RWPE1 (cell line): ENCODE measurements around the gene NINJ2.

Experiments used
- CTCF ChIA-PET: fragments of 350-600 bp; sonication (Branson Sonifier 250); formaldehyde crosslinking; extraction: SDS; loops from one replicate; lab custom pipeline; 2021; lab: Yijun Ruan, JAX
- POLR2A ChIA-PET: fragments of 400-600 bp; formaldehyde crosslinking; extraction: SDS; loops from one replicate; lab custom pipeline; 2020; ENCODE audit warnings: antibody characterized with exemption; ENCODE audit not compliant: low non-redundant PET; lab: Yijun Ruan, JAX
- DNase-seq: peaks from one replicate; pipeline ENCODE4 v3.0.0; 2012; ENCODE audit warnings: low spot score
- H3K27ac ChIP-seq: fragments of 450-650 bp; 2 replicates; pipeline ENCODE4 v1.5.1; 2017
- TF ChIP-seq, protein P1 (sequence below): fragments of 450-650 bp; conservative IDR thresholded peaks from 2 replicates; pipeline ENCODE4 v1.5.1; 2017; ENCODE audit warnings: low read depth, mild to moderate bottlenecking

NINJ2 gene

DNA sequence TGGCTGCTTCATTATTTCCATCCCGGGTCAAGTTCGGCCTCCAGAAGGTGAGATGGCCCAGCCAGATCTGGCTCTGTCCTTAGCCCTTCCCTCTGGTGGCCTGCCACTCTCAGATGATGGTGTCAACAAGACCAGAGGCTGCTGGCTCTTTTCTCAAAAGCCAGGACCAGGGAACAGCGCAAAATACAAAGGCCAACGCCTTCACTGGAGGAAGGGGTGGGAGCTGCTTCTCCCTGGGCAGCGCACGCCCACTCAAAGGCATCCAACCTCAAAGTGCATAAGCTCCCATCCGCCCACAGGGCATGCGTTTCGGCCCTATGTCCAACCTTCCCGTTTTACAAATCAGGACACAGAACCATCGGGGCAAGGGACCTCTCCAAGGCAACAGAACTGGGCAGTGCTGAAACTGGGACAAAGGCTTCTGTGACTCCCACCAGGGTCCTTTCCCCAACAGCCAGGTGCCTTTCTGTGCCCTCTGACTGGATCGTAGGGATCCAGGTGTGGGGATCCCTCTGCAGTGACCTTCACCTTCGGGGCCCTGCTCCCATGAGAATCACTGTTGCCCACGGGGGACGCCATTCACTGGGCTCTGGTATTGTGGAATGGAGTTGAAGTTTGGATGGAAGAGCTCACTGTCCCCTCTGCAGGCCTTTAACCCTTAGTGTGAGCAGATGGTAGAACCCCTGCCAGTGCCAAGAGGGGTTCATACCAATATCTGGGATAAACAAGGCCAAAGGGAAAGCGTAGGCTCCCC is 76.8 kb downstream of the NINJ2 start:
- ChIA-PET CTCF (interaction anchor here (0.7 to 1.7 kb wide), 2 partner anchors 10 to 207 kb away, joined by 3 to 5 read pairs; no protein-coding TSS in a partner anchor), POLR2A (no interaction called here)
- TF ChIP-seq, protein P1, sequence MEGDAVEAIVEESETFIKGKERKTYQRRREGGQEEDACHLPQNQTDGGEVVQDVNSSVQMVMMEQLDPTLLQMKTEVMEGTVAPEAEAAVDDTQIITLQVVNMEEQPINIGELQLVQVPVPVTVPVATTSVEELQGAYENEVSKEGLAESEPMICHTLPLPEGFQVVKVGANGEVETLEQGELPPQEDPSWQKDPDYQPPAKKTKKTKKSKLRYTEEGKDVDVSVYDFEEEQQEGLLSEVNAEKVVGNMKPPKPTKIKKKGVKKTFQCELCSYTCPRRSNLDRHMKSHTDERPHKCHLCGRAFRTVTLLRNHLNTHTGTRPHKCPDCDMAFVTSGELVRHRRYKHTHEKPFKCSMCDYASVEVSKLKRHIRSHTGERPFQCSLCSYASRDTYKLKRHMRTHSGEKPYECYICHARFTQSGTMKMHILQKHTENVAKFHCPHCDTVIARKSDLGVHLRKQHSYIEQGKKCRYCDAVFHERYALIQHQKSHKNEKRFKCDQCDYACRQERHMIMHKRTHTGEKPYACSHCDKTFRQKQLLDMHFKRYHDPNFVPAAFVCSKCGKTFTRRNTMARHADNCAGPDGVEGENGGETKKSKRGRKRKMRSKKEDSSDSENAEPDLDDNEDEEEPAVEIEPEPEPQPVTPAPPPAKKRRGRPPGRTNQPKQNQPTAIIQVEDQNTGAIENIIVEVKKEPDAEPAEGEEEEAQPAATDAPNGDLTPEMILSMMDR = no peak
- no peak overlapping the region for H3K27ac ChIP-seq
- DNase-seq = no peak

DNA sequence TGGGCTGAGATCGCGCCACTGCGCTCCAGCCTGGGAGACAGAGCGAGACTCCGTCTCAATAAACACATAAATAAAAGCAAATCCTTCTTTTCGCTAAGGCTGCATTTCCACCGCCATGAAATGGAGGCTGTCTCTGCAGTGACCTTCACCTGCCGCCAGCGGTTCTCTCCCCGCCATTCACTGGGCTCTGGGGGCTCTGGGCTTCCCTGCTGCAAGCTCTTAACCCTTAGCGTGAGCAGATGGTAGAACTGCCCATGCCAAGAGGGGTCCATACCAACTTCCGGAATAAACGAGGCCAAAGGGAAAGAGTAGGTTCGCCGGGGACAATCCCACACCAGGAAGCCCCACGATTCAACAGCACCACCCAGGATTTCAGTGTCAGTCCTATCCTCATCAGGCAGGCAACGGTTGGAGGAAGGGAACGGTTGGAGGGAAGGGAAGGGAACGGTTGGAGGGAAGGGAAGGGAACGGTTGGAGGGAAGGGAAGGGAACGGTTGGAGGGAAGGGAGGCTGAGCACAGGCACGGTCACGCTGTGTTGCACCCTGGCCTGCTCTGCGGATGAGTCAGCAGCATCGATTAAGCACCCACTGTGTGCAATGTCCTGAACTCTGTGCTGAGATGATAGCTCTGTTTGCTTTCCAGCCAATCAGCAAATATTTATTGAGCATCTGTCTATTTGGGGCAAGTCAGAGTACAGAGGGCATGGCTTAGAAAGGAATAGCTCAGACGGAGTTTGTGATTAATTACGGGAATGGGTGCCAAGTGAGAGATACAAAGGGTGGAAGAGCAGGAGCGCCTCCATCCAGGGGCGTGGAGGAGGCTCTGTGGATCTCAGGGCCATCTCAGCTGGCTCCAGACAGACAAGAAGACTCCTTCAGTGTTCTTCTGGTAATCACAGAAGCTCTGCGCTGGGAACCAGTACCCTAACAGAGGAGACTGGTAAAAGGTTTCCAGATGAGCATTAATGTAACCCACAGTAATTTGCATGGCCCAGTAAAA is 77.9 kb downstream of the NINJ2 start:
- ChIA-PET POLR2A (no interaction called here), CTCF (interaction anchor here (0.6 kb wide), 1 partner anchor 131 kb away, joined by 4 read pairs; no protein-coding TSS in a partner anchor)
- H3K27ac ChIP-seq = no peak overlapping the region
- TF ChIP-seq, protein P1 = no peak
- DNase-seq = no peak

DNA sequence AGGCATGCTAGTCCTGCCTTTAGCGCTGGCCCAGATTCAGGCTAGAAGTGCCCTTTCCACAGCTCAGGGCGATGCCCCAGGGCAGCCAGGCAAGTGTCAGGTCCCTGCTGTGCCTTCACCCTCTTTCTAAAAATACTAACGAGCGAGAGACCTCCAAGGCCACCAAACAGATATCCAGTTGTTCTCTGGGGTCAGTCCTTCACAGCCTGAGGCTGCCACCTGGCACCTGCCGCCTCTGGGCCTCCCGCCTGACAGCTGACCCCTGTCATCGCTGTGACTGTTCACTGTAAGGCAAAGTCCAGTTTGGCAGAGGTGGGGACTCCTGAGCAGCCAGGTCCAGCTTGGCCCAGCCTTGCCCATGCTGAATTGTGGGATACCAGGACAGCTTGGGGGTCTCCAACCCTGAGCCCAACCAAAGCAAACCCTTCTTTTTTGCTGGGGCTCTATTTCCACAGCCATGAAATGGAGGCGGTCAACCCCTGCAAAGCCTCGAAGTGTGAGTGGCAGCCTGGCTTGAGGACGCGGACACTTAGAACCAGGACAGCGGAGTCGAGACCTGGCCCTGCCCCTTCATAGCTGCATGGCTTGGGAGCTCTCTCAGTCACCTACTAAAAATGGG is 79.9 kb downstream of the NINJ2 start:
- TF ChIP-seq, protein P1 = no peak
- no peak for DNase-seq
- ChIA-PET POLR2A (no interaction called here), CTCF (no interaction called here)
- H3K27ac ChIP-seq = no peak overlapping the region

DNA sequence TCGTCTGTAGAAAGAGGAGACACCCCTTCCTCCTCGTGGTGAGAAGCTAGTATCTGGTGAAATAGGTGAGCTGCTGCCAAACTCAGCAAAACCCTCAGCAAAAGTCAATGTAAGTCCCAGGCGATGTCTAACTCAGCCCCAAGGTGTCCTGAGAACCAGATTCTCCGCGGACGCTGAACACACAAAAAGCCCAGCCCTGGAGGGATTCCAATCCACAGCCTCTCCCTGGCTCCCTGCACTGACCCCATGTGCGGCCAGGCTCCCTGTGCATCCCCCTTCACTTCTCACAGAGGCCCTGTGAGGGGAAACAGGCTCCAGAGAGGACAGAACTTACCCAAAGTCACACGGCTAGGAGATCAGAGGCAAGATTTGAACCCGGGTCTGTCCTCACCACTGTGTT is 81.5 kb downstream of the NINJ2 start:
- CTCF ChIA-PET = no interaction called here
- DNase-seq = no peak
- POLR2A ChIA-PET = no interaction called here

DNA sequence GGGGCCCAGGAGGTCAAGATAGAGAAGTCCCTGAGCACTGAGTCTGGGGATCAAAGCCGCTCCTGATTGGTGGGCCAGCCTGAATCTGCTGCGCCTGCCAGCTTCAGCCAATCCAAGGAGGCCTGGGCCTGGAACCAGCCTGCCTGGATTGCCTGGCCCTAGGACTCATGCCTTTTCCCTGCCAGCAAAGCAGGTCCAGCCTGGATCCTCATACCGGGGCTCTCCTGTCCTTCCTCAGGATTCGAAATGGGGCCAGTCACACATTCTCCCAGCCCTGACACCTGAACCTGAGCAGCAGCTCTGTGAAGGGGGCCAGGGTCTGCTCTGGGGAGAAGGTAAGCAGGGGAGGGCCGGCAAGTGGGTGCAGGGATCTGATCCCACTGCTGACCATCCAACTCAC is 81.9 kb downstream of the NINJ2 start:
- DNase-seq = no peak
- H3K27ac ChIP-seq = no peak overlapping the region
- ChIA-PET POLR2A (no interaction called here), CTCF (no interaction called here)
- TF ChIP-seq, protein P1 = no peak

More for the DNA sequence above, 81.5 kb downstream of the NINJ2 start:
- TF ChIP-seq, protein P1 = no peak
- H3K27ac ChIP-seq = no peak overlapping the region

DNA sequence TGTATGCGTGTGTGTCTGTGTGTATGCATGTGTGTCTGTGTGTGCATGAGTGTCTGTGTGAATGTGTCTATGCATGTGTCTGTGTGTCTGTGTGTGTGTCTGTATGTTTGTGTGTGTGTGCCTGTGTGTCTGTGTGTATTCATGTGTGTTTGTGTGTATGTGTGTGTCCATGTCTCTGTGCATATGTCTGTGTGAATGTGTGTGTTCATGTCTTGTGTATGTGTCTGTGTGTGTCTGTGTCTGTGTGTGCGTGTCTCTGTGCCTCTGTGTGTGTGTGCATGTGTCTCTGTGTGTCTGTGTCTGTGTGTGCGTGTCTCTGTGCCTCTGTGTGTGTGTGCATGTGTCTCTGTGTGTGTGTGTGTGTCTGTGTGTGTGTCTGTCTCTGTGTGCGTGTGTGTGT is 82.4 kb downstream of the NINJ2 start:
- TF ChIP-seq, protein P1 = no peak
- ChIA-PET POLR2A (no interaction called here), CTCF (no interaction called here)
- no peak overlapping the region for H3K27ac ChIP-seq
- DNase-seq = no peak
